HFF-Myc (cell line): ENCODE measurements around the gene TRIAP1.

Source experiments
- DNase-seq: peaks from one replicate; pipeline ENCODE4 v3.0.0-alpha.2; 2011; ENCODE audit warnings: low read depth; ENCODE audit errors: extremely low read depth
- H3K4me3 ChIP-seq: replicated peaks from 2 replicates; pipeline ENCODE4 v1.5.1; 2011; ENCODE audit warnings: low read depth, mild to moderate bottlenecking, control low read depth, low read length
- CTCF ChIP-seq: IDR thresholded peaks from 2 replicates; pipeline ENCODE4 v1.5.1; 2012; ENCODE audit warnings: mild to moderate bottlenecking, low read depth, low read length, control low read depth; ENCODE audit errors: missing control alignments

The TRIAP1 gene

GRCh38 chr12:120404271-120404670 is 41.9 kb downstream of the TRIAP1 start:
- H3K4me3 ChIP-seq: no peak overlapping the region
- DNase-seq: peak; percentile 21
- TF ChIP-seq CTCF: no peak

GRCh38 chr12:120403869-120404268 is 42.3 kb downstream of the TRIAP1 start:
- no peak for TF ChIP-seq CTCF
- DNase-seq: no peak
- no peak overlapping the region for H3K4me3 ChIP-seq

GRCh38 chr12:120402217-120402616 is 44.0 kb downstream of the TRIAP1 start:
- DNase-seq: no peak
- no peak for TF ChIP-seq CTCF
- no peak overlapping the region for H3K4me3 ChIP-seq

- H3K4me3 ChIP-seq: no peak overlapping the region
These were observed 46.7 kb downstream of the TRIAP1 start for GRCh38 chr12:120399531-120399930.

GRCh38 chr12:120397824-120398540 is 48.2 kb downstream of the TRIAP1 start:
- no peak for TF ChIP-seq CTCF
- no peak overlapping the region for H3K4me3 ChIP-seq
- no peak for DNase-seq

More at GRCh38 chr12:120399531-120399930, 46.7 kb downstream of the TRIAP1 start:
- DNase-seq: peak; percentile 55
- no peak for TF ChIP-seq CTCF

- DNase-seq: no peak
- no peak overlapping the region for H3K4me3 ChIP-seq
These were observed 51.5 kb downstream of the TRIAP1 start for GRCh38 chr12:120394483-120395367.

More at GRCh38 chr12:120394483-120395367, 51.5 kb downstream of the TRIAP1 start:
- TF ChIP-seq CTCF: no peak
